Neural progenitor cell (in vitro differentiated cells): Measurements from ENCODE around the gene JAKMIP2.

ENCODE experiments used
- CTCF ChIP-seq: fragments of 200-600 bp; sonication (generic); IDR thresholded peaks from 2 replicates; pipeline ENCODE4 v1.5.1; 2017; ENCODE audit warnings: antibody characterized with exemption, mild to moderate bottlenecking
- EZH2 ChIP-seq: fragments of 200-600 bp; sonication (generic); IDR thresholded peaks from 2 replicates; pipeline ENCODE4 v1.6.1; 2017; ENCODE audit warnings: antibody characterized with exemption, mild to moderate bottlenecking, moderate library complexity

DNA sequence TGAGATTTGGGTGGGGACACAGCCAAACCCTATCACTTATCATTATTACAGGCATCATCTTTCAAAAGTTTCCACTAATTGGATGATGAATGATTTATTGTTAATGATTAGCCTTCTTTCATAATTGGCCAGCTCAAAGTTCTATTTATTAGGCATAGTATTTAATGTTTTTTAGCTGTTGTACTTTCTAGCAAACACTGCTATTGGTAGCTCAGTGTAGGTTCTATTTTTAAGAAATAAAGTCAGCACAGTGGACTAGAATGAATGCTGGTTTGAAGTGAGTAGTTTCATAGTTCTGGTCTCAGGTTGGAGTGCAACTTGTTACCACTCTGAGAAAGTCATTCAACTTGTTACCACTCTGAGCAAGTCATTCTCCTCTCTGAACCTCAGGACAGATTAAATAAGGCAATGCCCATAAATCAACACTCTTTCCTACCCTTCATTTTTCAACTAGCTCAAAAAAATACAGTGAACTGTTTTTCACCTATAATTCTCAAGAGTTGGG, 46.9 kb downstream of the JAKMIP2 start:
- TF ChIP-seq EZH2 (no peak), CTCF (no peak)
